A673 (cell line): ENCODE measurements around the gene LRFN4.

Source experiments
- CTCF ChIP-seq: fragments of 300-800, 200-600 bp; sonication (generic); conservative IDR thresholded peaks from 2 replicates; pipeline ENCODE4 v1.5.1; 2017; ENCODE audit warnings: low read depth, mild to moderate bottlenecking, antibody characterized with exemption, low read length, moderate library complexity, mixed read lengths
- EZH2 ChIP-seq: fragments of 200-600 bp; sonication (generic); IDR thresholded peaks from 2 replicates; pipeline ENCODE4 v1.6.1; 2017; ENCODE audit warnings: borderline replicate concordance, low read depth, mild to moderate bottlenecking, mixed read lengths, antibody characterized with exemption, low read length; ENCODE audit not compliant: poor library complexity, severe bottlenecking

DNA sequence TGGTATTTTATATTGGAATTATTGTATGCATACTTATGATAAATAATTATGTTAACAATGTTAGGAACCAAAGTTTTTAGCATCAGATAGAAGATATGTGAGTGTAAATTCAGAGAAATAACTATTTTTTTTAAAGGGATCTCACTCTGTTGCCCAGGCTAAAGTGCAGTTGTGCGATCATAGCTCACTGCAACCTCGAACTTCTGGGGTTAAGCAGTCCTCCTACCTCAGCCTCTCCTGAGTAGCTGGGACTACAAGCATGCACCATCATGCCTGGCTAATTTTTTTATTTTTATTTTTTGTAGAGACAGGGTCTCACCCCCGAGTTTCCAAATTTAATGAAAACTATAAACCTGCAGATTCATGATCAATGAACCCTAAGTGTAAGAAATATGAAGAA, 47.3 kb upstream of the LRFN4 start:
- TF ChIP-seq EZH2, result no peak
- no peak for TF ChIP-seq CTCF
